22Rv1 (cell line): ENCODE results near the gene SFXN5.
"Not testable (repeated sequence)": the region's sequence is repeated elsewhere in the genome, so short reads cannot be mapped to it uniquely, and the experiment has no call there.

Experiments
- H3K27ac ChIP-seq: fragments of 450-650 bp; 2 replicates; pipeline ENCODE4 v1.5.1; 2017
- ZFX ChIP-seq: fragments of 450-650 bp; IDR thresholded peaks from 2 replicates; pipeline ENCODE4 v1.6.1; 2017; ENCODE audit warnings: antibody characterized with exemption, borderline replicate concordance
- TF ChIP-seq, protein P1 (sequence below): fragments of 450-650 bp; IDR thresholded peaks from 2 replicates; pipeline ENCODE4 v1.5.1; 2017; ENCODE audit warnings: mild to moderate bottlenecking

Gene SFXN5, protein sequence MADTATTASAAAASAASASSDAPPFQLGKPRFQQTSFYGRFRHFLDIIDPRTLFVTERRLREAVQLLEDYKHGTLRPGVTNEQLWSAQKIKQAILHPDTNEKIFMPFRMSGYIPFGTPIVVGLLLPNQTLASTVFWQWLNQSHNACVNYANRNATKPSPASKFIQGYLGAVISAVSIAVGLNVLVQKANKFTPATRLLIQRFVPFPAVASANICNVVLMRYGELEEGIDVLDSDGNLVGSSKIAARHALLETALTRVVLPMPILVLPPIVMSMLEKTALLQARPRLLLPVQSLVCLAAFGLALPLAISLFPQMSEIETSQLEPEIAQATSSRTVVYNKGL

DNA sequence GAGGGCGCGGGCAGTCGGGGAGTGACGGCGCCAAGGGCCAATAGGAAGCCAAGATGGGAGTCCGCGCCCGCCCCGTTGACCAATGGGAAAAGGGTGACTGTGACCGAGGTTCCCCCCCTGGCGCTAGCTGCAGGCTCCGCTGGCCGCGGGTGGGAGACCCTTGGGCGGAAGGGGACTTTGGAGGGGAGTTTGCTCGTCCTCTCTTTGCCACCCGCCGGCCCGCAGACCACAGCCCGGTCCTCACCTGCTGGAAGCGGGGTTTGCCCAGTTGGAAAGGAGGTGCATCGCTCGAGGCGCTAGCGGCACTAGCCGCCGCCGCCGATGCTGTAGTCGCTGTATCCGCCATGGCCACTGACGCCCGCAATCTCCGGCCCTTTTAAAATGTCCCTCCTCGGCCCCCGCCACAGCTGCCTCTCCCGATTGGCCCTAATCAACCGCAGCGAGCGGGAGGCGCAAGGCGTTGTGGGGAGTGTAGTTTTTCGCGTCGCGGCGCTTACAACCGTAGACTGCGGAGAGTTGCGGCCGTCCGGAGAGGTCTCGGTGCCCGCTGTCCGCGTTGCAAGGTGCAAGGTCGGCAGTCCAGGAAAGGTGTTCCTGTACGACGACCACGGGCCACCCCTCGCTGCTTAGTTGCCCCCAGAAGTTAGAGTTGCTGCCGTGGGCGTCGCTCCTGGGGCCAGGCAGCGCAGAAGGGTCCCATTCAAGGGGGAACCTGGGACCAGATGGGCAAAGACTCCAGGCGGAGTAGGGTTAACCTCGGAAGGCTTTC, at the start of gene SFXN5:
TSS of gene SFXN5 (minus strand) at position 353 of the 769 bp plus-strand sequence. CDS start at position 346, 7 bp downstream.
- peak within 1 kb of the TSS; percentile 77 for H3K27ac ChIP-seq
- TF ChIP-seq ZFX: no peak
- TF ChIP-seq, protein P1, sequence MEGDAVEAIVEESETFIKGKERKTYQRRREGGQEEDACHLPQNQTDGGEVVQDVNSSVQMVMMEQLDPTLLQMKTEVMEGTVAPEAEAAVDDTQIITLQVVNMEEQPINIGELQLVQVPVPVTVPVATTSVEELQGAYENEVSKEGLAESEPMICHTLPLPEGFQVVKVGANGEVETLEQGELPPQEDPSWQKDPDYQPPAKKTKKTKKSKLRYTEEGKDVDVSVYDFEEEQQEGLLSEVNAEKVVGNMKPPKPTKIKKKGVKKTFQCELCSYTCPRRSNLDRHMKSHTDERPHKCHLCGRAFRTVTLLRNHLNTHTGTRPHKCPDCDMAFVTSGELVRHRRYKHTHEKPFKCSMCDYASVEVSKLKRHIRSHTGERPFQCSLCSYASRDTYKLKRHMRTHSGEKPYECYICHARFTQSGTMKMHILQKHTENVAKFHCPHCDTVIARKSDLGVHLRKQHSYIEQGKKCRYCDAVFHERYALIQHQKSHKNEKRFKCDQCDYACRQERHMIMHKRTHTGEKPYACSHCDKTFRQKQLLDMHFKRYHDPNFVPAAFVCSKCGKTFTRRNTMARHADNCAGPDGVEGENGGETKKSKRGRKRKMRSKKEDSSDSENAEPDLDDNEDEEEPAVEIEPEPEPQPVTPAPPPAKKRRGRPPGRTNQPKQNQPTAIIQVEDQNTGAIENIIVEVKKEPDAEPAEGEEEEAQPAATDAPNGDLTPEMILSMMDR: no peak

DNA sequence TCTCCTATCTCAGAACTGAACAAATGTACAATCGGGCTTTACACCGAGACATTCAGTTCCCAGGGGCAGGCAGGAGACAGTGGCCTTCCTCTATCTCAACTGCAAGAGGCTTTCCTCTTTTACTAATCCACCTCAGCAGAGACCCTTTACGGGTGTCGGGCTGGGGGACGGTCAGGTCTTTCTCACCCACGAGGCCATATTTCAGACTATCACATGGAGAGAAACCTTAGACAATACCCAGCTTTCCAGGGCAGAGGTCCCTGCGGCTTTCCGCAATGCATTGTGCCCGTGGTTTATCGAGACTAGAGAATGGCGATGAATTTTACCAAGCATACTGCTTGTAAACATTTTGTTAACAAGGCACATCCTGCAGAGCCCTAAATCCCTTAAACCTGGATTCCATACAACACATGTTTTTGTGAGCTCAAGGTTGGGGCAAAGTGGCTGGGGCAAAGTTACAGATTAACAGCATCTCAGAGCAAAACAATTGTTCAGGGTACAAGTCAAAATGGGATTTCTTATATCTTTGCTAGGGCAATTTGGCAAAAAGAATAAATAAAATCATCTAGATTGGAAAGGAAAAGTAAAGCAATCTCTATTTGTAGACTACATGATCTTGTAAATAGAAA, 48.2 kb upstream of the SFXN5 start:
- H3K27ac ChIP-seq: not testable (repeated sequence)

DNA sequence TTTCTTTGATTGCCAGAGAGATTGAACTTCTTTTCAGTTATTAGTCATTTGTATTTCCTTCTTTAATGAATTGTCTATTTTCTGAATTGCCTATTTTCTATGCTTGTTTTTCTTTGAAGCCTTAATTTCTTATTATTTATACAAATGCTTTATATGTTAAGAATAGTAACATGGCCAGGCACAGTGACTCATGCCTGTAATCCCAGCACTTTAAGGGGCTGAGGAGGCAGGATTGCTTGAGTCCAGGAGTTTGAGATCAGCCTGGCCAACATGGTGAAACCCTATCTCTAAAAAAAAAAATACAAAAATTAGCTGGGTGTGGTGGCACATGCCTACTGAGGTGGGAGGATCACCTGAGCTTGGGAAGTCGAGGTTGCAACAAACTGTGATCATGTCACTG, 45.9 kb upstream of the SFXN5 start:
- no peak overlapping the region for H3K27ac ChIP-seq
- no peak for TF ChIP-seq ZFX
- TF ChIP-seq, protein P1: no peak

DNA sequence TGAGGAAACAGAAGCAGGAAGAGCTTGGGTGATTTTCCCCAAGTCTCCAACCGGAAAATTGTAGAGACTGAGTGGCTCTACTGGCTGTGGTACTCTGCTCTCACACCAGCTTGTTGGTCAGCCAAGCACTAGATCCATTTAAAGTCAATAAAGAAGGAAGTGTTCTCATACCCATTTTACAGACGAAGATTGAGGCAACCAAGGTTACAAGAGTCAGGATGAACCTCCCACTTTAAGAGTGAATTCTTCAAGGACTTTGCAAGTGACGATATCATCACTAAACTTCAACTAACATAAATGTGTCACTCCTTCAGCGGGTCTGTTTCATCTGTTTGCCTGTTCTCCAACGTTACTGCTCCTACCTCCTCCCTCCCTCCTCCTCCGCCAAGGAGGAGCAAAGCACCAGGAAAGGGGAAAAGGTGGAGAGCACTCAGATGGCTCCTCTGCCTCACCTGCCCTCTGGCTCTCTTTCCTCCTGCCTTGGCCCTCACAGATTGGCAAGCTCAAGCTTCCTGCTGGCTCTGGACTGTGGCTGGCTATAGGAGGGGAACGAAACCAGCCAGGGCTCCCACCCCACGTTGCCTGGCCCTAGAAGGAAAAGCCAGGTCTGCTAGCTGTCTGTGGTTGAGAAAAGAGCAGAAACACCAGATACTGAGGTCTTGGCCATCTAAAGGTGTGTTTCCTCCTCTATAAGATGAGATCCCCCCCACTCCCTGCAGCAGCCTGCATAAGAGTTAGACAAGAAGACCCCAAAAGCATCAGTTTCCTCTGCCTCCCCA, 44.9 kb upstream of the SFXN5 start:
- H3K27ac ChIP-seq: no peak overlapping the region
- TF ChIP-seq, protein P1: no peak
- no peak for TF ChIP-seq ZFX

DNA sequence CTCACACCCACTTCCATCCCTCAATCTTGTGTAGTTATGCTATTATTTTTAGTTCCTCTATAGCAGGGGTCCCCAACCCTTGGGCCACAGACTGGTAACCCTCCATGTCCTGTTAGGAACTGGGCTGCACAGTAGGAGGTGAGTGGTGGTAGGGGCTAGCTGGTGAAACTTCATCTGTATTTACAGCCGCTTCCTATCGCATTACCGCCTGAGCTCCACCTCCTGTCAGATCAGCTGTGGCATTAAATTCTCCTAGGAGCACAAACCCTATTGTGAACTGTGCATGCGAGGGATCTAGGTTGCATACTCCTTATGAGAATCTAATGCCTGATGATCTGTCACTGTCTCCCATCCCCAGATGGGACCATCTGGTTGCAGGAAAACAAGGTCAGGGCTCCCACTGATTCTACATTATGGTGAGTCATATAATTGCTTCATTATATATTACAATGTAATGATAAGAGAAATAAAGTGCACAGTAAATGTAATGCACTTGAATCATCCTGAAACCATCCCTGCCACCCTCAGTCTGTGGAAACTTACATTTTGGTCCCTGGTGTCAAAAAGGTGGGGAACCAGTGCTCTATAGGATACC, 42.9 kb upstream of the SFXN5 start:
- no peak for TF ChIP-seq ZFX
- TF ChIP-seq, protein P1: no peak
- no peak overlapping the region for H3K27ac ChIP-seq

DNA sequence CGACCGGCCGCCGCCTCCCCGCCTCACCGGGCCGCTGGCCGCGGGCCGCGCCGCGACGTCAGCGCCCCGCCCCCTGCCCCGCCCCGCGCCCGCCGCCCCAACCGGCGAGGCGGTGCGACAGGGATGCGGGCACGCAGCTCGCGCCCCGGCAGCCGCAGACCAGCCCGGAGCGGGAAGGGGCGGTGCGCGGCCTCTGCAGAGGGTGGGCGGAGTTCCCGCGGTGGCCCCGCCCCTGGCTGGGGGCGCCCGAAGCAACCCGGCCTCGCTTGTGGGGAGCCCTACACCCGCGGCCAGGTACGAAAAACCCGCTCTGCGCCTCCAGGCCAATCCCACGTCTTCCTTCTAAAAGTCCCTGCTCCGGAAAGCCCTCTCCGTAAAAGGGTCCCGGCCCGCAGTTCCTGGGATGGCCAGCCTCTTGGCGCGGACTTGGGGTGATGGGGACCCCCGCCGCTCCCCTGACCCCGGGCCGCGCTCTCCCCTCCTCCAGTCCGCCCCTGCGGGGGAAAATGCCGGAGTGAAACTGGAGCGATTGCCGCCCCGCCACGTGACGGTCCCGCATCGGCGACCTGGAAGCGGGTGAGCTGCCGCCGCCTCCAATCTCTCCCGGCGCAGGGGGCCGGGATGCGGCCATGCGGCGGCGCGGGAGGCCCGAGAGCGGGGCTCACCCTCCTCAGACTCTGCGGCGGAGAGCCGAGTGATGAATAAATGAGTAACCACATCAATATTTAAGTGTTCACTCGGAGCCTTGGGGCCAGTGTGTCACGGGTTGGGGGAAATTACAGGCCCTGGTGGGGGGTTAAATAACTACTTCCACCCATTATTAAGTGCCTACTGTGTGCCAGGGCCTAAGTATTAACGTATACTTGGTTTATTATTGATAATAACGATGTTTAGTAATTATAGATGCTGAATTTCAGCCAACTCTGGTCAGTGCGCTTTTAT, 41.7 kb upstream of the SFXN5 start, which contains the start of gene RAB11FIP5:
TSS of gene RAB11FIP5 (minus strand) at position 36 of the 942 bp plus-strand sequence. CDS start 171 bp downstream, outside the sequence.
- TF ChIP-seq, protein P1: no peak
- no peak for TF ChIP-seq ZFX
- peak within 1 kb of the TSS; percentile 68 for H3K27ac ChIP-seq
